Smooth muscle cell of the pulmonary artery (primary cell): ENCODE data around the gene P3H3. TPM values are rescaled to one million over a fixed set of nuclear protein-coding genes. Genes with fewer than 3 reads are reported as not detected.

Source experiments
- total RNA-seq: library from RNA; depleted of rRNA; stranded (reverse); fragments of >200 nt; gene quantifications from 2 replicates; pipeline ENCODE4 v1.2.3, GENCODE V29; 2014

Gene P3H3
- 170 and 258 TPM in 2 replicates for total RNA-seq

DNA sequence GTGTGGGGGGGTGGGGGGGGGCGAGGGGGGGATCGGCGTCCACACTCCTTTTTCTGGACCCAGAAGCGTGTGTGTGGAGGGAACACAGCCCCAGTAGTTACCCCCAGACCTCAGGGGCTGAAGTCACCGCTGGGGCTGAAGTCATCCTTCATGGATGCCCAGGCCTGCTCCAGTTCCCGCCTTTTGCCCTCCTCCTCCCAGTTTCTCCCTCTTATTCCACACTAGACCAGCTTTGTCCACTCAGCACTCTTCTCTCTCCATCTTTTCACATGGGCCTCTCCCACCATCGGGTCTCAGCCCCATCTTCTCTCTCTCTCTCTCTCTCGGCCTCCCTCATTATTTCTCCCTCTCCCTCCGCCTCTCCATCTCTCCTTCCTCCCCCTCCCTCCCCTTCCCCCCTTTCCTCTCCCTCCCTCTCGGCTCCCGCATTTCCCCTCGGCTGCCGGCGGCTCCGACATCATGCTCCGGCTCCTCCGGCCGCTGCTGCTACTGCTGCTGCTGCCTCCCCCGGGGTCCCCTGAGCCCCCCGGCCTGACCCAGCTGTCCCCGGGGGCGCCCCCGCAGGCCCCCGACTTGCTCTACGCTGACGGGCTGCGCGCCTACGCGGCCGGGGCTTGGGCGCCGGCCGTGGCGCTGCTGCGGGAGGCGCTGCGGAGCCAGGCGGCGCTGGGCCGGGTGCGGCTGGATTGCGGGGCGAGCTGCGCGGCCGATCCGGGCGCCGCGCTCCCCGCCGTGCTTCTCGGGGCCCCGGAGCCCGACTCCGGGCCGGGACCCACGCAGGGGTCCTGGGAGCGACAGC, at the start of gene P3H3:
P3H3 (plus strand) TSS at position 426 of the 799 bp plus-strand sequence; CDS start at position 460, 34 bp downstream.

DNA sequence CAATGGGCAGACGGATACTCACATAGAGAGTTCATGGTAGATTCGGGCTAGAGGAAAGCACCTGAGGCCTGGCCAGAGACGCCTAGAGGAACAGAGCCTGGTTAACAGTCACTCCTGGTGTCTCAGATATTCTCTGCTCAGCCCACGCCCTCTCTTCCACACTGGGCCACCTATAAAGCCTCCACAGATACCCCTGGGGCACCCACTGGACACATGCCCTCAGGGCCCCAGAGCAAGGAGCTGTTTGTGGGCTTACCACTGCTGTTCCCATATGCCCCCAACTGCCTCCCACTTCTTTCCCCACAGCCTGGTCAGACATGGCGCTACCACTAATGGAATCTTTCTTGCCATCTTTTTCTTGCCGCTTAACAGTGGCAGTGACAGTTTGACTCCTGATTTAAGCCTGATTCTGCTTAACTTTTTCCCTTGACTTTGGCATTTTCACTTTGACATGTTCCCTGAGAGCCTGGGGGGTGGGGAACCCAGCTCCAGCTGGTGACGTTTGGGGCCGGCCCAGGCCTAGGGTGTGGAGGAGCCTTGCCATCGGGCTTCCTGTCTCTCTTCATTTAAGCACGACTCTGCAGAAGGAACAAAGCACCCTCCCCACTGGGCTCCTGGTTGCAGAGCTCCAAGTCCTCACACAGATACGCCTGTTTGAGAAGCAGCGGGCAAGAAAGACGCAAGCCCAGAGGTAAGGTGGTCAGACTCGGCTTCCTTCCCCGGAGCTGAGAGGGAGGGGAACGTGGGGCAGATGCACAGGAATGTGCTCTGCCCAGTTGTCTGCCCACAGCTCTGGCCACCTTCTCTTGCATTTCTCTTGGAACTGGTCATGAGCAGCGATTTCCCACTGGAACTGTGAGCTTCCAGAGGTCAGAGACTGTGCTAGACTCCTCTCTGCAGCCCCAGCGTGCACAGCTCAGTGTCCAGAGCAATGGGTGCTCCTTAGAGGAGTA, 39.0 kb upstream of the P3H3 start, which contains the start of gene CD4:
CD4 (plus strand) TSS at position 557 of the 953 bp plus-strand sequence. CDS start 10,611 bp downstream, outside the sequence.

GRCh38 chr12:6821591-6822425, 6.4 kb upstream of the P3H3 start, which contains the start of gene GPR162:
Gene GPR162 (plus strand): TSS chr12:6821821. CDS start chr12:6823899, 2,078 bp downstream.

GRCh38 chr12:6840761-6841515, 12.7 kb downstream of the P3H3 start, which contains the start of gene GNB3:
Gene GNB3 (plus strand): TSS chr12:6840925. CDS start chr12:6841288, 363 bp downstream.

DNA sequence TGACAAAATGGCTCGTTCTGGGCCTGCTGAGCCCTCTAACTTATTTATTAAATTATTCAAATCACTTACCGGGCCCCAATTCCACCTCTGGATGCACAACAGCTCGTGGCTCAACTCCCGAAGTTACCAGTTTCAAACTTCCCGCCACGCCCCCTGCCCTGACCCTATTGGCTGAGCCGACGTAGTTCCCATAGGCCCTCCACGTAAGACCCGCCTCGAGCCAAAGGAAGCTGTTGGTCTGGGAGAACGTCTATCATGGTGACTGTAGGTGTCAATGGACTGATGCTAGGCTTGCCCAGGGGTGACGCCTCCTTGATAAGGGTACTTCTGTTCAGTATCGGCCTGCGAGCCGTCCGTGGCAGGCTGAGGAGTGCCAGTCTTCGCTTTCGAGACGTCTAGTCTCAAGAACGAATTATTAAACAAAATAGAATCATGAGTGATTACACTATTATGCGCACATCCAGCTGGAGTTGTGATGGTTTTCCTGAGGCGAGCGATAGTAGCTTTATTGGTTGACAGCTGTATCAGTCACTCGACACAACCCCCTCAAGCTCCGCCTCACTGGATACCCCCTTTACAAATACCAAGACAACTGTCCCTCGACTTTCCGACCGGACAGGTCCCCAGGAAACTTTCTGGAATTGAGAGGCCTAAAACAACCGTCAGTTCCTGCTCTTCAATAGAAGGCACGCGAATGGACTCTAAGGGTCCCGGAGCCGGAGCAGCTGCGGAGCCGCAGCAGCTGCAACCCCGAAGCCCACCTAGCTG, 23.1 kb downstream of the P3H3 start, which contains the start of gene CDCA3:
CDCA3 (minus strand) TSS at position 134 of the 768 bp plus-strand sequence. CDS start 334 bp downstream, outside the sequence.

GRCh38 chr12:6851921-6852650, 23.9 kb downstream of the P3H3 start, which contains the start of gene USP5:
Gene USP5 (plus strand): TSS chr12:6852150. CDS start chr12:6852180, 30 bp downstream.

DNA sequence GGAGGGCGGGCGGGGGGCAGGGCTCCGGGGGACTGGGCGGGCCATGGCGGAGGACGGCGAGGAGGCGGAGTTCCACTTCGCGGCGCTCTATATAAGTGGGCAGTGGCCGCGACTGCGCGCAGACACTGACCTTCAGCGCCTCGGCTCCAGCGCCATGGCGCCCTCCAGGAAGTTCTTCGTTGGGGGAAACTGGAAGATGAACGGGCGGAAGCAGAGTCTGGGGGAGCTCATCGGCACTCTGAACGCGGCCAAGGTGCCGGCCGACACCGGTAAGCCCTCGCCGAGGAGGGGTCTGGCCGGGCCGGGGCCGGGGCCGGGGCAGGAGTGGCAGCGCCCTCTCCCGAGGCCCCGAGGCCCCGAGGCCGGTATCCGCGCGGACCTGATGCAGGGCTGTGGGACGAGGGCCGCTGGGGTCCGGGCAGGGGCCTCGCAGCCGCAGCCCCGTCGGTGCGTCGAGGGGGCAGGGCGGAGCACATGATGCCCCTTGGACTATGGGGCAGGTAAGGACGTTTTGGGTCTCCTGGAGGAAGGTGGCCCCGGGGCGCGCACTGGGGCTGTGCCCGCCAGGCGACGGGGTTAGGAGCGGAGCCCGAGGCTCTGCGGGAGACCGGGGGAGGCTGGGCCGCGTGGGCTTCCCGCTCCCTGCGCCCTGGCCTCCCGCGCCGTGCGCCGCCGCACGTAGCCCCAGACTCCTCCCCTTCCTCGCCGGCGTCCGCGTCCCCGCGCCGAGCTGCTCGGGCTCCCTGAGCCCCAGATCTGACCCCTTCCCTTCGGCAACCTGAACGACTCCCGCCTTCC, 39.4 kb downstream of the P3H3 start, which contains the start of gene TPI1:
TPI1 (plus strand) TSS at position 119 of the 798 bp plus-strand sequence; CDS start at position 155, 36 bp downstream.

GRCh38 chr12:6873094-6874014, 45.1 kb downstream of the P3H3 start, which contains the start of gene SPSB2:
Gene SPSB2 (minus strand): TSS chr12:6873303. CDS start chr12:6872901, 402 bp downstream.

Other genes with a start within 250 kb of the P3H3 start
- gene CHD4, start 221.0 kb upstream of the P3H3 start, total RNA-seq = 238 and 263 TPM in 2 replicates
- 0.03 TPM in 1 of 2 replicates, not detected in the other for gene LPAR5, start 192.4 kb upstream of the P3H3 start, total RNA-seq
- 0.13 and 0.26 TPM in 2 replicates for gene ACRBP, start 181.0 kb upstream of the P3H3 start, total RNA-seq
- 26.9 and 27.4 TPM in 2 replicates for gene ING4, start 165.3 kb upstream of the P3H3 start, total RNA-seq
- gene ZNF384, start 139.0 kb upstream of the P3H3 start, total RNA-seq = 16.4 and 16.8 TPM in 2 replicates
- gene PIANP, start 127.6 kb upstream of the P3H3 start, total RNA-seq = 1.1 and 1.3 TPM in 2 replicates
- gene COPS7A, start 104.4 kb upstream of the P3H3 start, total RNA-seq = 145 and 173 TPM in 2 replicates
- gene MLF2, start 75.3 kb upstream of the P3H3 start, total RNA-seq = 158 and 166 TPM in 2 replicates
- 45.0 and 47.1 TPM in 2 replicates for gene PTMS, start 62.0 kb upstream of the P3H3 start, total RNA-seq
- gene LAG3, start 55.9 kb upstream of the P3H3 start, total RNA-seq = not detected in 2 replicates
- 0.26 and 13.2 TPM in 2 replicates for gene CD4, start 38.9 kb upstream of the P3H3 start, total RNA-seq
- gene GPR162, start 6.6 kb upstream of the P3H3 start, total RNA-seq = 2.7 and 6.6 TPM in 2 replicates
- 2.0 and 3.2 TPM in 2 replicates for gene GNB3, start 12.5 kb downstream of the P3H3 start, total RNA-seq
- gene CDCA3, start 22.9 kb downstream of the P3H3 start, total RNA-seq = 3.5 and 6.3 TPM in 2 replicates
- 90.6 and 117 TPM in 2 replicates for gene USP5, start 23.7 kb downstream of the P3H3 start, total RNA-seq
- 1,691 and 1,978 TPM in 2 replicates for gene TPI1, start 39.1 kb downstream of the P3H3 start, total RNA-seq
- 4.8 and 6.3 TPM in 2 replicates for gene SPSB2, start 44.9 kb downstream of the P3H3 start, total RNA-seq
- gene LRRC23, start 76.4 kb downstream of the P3H3 start, total RNA-seq = 12.4 and 13.3 TPM in 2 replicates
- gene ENO2, start 86.2 kb downstream of the P3H3 start, total RNA-seq = 153 and 183 TPM in 2 replicates
- gene ATN1, start 99.6 kb downstream of the P3H3 start, total RNA-seq = 21.8 and 35.8 TPM in 2 replicates
- gene RNU7-1, start 115.4 kb downstream of the P3H3 start, total RNA-seq = not detected in 2 replicates
- gene C12orf57, start 115.6 kb downstream of the P3H3 start, total RNA-seq = 64.3 and 91.7 TPM in 2 replicates
- gene PTPN6, start 122.9 kb downstream of the P3H3 start, total RNA-seq = 0.13 and 0.30 TPM in 2 replicates
- 90.6 and 91.1 TPM in 2 replicates for gene PHB2, start 142.3 kb downstream of the P3H3 start, total RNA-seq
- 28.8 and 32.3 TPM in 2 replicates for gene EMG1, start 142.5 kb downstream of the P3H3 start, total RNA-seq
- 11.3 and 12.6 TPM in 2 replicates for gene LPCAT3, start 190.1 kb downstream of the P3H3 start, total RNA-seq
- 339 and 458 TPM in 2 replicates for gene C1S, start 232.3 kb downstream of the P3H3 start, total RNA-seq